Measurements from ENCODE around the gene APBB2.
"Not testable (repeated sequence)": the region's sequence is repeated elsewhere in the genome, so short reads cannot be mapped to it uniquely, and the experiment has no call there.

Gene APBB2

GRCh38 chr4:41157009-41157408 lies 57.3 kb downstream of the APBB2 start:
- DNase-seq (ENCODE audit: low read depth): no peak

- no peak for DNase-seq (ENCODE audit: low read depth)
These were observed 57.8 kb downstream of the APBB2 start for GRCh38 chr4:41156574-41156973.

- no peak for DNase-seq (ENCODE audit: low read depth)
These were observed 59.0 kb downstream of the APBB2 start for GRCh38 chr4:41155194-41155830.

- no peak for DNase-seq (ENCODE audit: low read depth)
These were observed 59.5 kb downstream of the APBB2 start for GRCh38 chr4:41154814-41155177.

GRCh38 chr4:41154010-41154813 lies 60.1 kb downstream of the APBB2 start:
- no peak for DNase-seq (ENCODE audit: low read depth)

- DNase-seq (ENCODE audit: low read depth): no peak
These were observed 63.9 kb downstream of the APBB2 start for GRCh38 chr4:41150401-41150800.

- not testable (repeated sequence) for DNase-seq (ENCODE audit: low read depth)
These were observed 64.8 kb downstream of the APBB2 start for GRCh38 chr4:41149568-41149967.

- no peak for DNase-seq (ENCODE audit: low read depth)
These were observed 65.4 kb downstream of the APBB2 start for GRCh38 chr4:41148931-41149330.

GRCh38 chr4:41148292-41148691 lies 66.0 kb downstream of the APBB2 start:
- no peak for DNase-seq (ENCODE audit: low read depth)

- not testable (repeated sequence) for DNase-seq (ENCODE audit: low read depth)
These were observed 66.8 kb downstream of the APBB2 start for GRCh38 chr4:41147570-41147969.

- DNase-seq (ENCODE audit: low read depth): no peak
These were observed 67.4 kb downstream of the APBB2 start for GRCh38 chr4:41146716-41147506.

- no peak for DNase-seq (ENCODE audit: low read depth)
These were observed 68.1 kb downstream of the APBB2 start for GRCh38 chr4:41146196-41146595.

GRCh38 chr4:41145571-41146078 lies 68.7 kb downstream of the APBB2 start:
- DNase-seq (ENCODE audit: low read depth): no peak

- no peak for DNase-seq (ENCODE audit: low read depth)
These were observed 69.5 kb downstream of the APBB2 start for GRCh38 chr4:41144812-41145211.

GRCh38 chr4:41144040-41144379 lies 70.3 kb downstream of the APBB2 start:
- no peak for DNase-seq (ENCODE audit: low read depth)

- no peak for DNase-seq (ENCODE audit: low read depth)
These were observed 70.9 kb downstream of the APBB2 start for GRCh38 chr4:41143311-41144039.

- no peak for DNase-seq (ENCODE audit: low read depth)
These were observed 71.7 kb downstream of the APBB2 start for GRCh38 chr4:41142376-41143310.

GRCh38 chr4:41141900-41142299 lies 72.4 kb downstream of the APBB2 start:
- DNase-seq (ENCODE audit: low read depth): no peak

- DNase-seq (ENCODE audit: low read depth): no peak
These were observed 73.9 kb downstream of the APBB2 start for GRCh38 chr4:41140410-41140809.

GRCh38 chr4:41137879-41138278 lies 76.5 kb downstream of the APBB2 start:
- DNase-seq (ENCODE audit: low read depth): no peak

GRCh38 chr4:41136456-41136855 lies 77.9 kb downstream of the APBB2 start:
- no peak for DNase-seq (ENCODE audit: low read depth)

Measured in activated T-helper 1 cell treated with Interleukin-2 at 50 U/mL for 16 hours (primary cell).